Fibroblast of lung (primary cell): ENCODE measurements around the gene ACADL.

ENCODE experiments used
- CTCF ChIP-seq, 2 donors: IDR thresholded peaks in 1 of 2; conservative IDR thresholded peaks in 1 of 2; 1 replicate in 1 of 2; 2 replicates in 1 of 2; pipeline ENCODE4 v1.5.1; 2011 to 2012; ENCODE audit warnings: low read length in 2 of 2, control low read depth in 1 of 2, inconsistent platforms in 1 of 2, low read depth in 1 of 2, mild to moderate bottlenecking in 1 of 2
- EZH2 ChIP-seq: IDR thresholded peaks from 2 replicates; pipeline ENCODE4 v1.5.1; 2012; ENCODE audit warnings: low read length, control low read depth, mild to moderate bottlenecking; ENCODE audit errors: missing control alignments

- TF ChIP-seq CTCF (conservative IDR thresholded peaks at IDR 0.05 in 1 of 2, IDR thresholded peaks at IDR 0.05 in 1 of 2; ENCODE audit: low read depth in 1 of 2, low read length in 2 of 2) (no peak), EZH2 (no peak)
Observed at GRCh38 chr2:210268281-210268680, 43.0 kb upstream of the ACADL start.
